Upper lobe of left lung (tissue), 6 donors: ENCODE results near the gene RPP14. TPM values are rescaled to one million over a fixed set of nuclear protein-coding genes. Genes with fewer than 3 reads are reported as not detected.

Source experiments
- ATAC-seq, 2 donors: fragments of 200-7000 bp; cut with Tn5 transposase; one replicate each; pipeline ENCODE4 v1.9.1; 2022; ENCODE audit warnings: mild to moderate bottlenecking in 2 of 2, moderate library complexity in 2 of 2; ENCODE audit not compliant: low FRiP score in 2 of 2
- DNase-seq, 2 donors: peaks; one replicate each; pipeline ENCODE4 v3.0.0-alpha.2; 2019 to 2020
- H3K27ac ChIP-seq, 4 donors: fragments of 200-600 bp; sonication (generic); one replicate each; pipeline ENCODE4 v1.5.1; 2016 to 2019
- H3K27me3 ChIP-seq, 4 donors: fragments of 200-600 bp; sonication (generic); one replicate each; pipeline ENCODE4 v1.5.1; 2017 to 2019
- H3K36me3 ChIP-seq, 4 donors: fragments of 200-600 bp; sonication (generic); one replicate each; pipeline ENCODE4 v1.5.1; 2016 to 2019
- H3K4me1 ChIP-seq, 4 donors: fragments of 200-600 bp; sonication (generic); one replicate each; pipeline ENCODE4 v1.5.1; 2018 to 2019
- H3K4me3 ChIP-seq, 4 donors: fragments of 200-600 bp; sonication (generic); one replicate each; pipeline ENCODE4 v1.5.1; 2017 to 2019; ENCODE audit warnings: mild to moderate bottlenecking in 2 of 4, moderate library complexity in 1 of 4
- H3K9me3 ChIP-seq, 4 donors: fragments of 200-600 bp; sonication (generic); one replicate each; pipeline ENCODE4 v1.5.1; 2018 to 2019
- CTCF ChIP-seq, 6 experiments: fragments of 450-650 bp in 4 of 6; fragments of 200-600 bp in 2 of 6; sonication (generic) in 2 of 6; IDR thresholded peaks; one replicate each; pipeline ENCODE4 v1.5.1; 2016 to 2019; ENCODE audit warnings: antibody characterized with exemption in 6 of 6
- EP300 ChIP-seq, 4 donors: sonication (generic); formaldehyde crosslinking; IDR thresholded peaks; one replicate each; pipeline ENCODE4 v1.5.1; 2017; ENCODE audit warnings: antibody characterized with exemption in 4 of 4, control low read depth in 2 of 4
- POLR2A ChIP-seq, 4 donors: fragments of 450-650 bp; IDR thresholded peaks; one replicate each; pipeline ENCODE4 v1.5.1; 2016 to 2017; ENCODE audit warnings: antibody characterized with exemption in 4 of 4, mild to moderate bottlenecking in 2 of 4
- POLR2AphosphoS5 ChIP-seq, 2 donors: sonication (generic); formaldehyde crosslinking; IDR thresholded peaks; one replicate each; pipeline ENCODE4 v1.5.1; 2017; ENCODE audit warnings: antibody characterized with exemption in 2 of 2
- WGBS, 2 donors: methylation state at CpG; one replicate each; pipeline ENCODE4 v1.1.5; 2017 to 2018; 5-methylcytosine and 5-hydroxymethylcytosine counted together
- total RNA-seq, 6 donors: library from RNA; depleted of rRNA in 4 of 6; stranded (reverse); fragments of >200 nt in 4 of 6; gene quantifications; one replicate each; pipeline versions ENCODE4 v1.1.0 to v1.2.1, GENCODE V29; 2016 to 2021
- donor health status: DM: no; HTN: no; CAD: no; lungs with moderate emphysema.
- donor health status: DM: no; HTN: yes; CAD: no; lungs with severe emphysema.

RPP14 gene
- total RNA-seq, 6 donors from 2014 or later, result 6.3 to 11.0 (median 9.4) TPM

GRCh38 chr3:58333206-58334012 lies 27.4 kb downstream of the RPP14 start:
- DNase-seq (peak; percentile 45 to 80), ATAC-seq (peak in 1 of 2 donors; percentile 3)
- 0% methylated on average over 8 to 30 of the region's 37 CpGs for WGBS, 2 donors
- no peaks in the 10 kb centered on the region for H3K27me3 ChIP-seq
- H3K27ac ChIP-seq, result peak overlapping the region; percentile 57 to 89 (median 80)
- no peaks in the 10 kb centered on the region for H3K36me3 ChIP-seq
- peak overlapping the region; percentile 53 to 97 (median 94) for H3K4me3 ChIP-seq
- no peaks in the 10 kb centered on the region for H3K9me3 ChIP-seq
- no peak for TF ChIP-seq POLR2AphosphoS5 (IDR thresholded peaks at IDR 0.05)
- TF ChIP-seq POLR2A (IDR thresholded peaks at IDR 0.05), result no peak
- no peak for TF ChIP-seq CTCF (IDR thresholded peaks at IDR 0.05)
- TF ChIP-seq EP300 (IDR thresholded peaks at IDR 0.05), result no peak
- H3K4me1 ChIP-seq, result peaks cover 26 to 39% (median 28%) of the 10 kb centered on the region in 4 donors

GRCh38 chr3:58334013-58334321 lies 27.9 kb downstream of the RPP14 start:
- ATAC-seq, result no peak
- WGBS, 2 donors, result 23 to 24% methylated on average over 4 of the region's 4 CpGs
- no peaks in the 10 kb centered on the region for H3K36me3 ChIP-seq
- TF ChIP-seq POLR2AphosphoS5 (IDR thresholded peaks at IDR 0.05) (no peak), EP300 (IDR thresholded peaks at IDR 0.05) (no peak), POLR2A (IDR thresholded peaks at IDR 0.05) (no peak), CTCF (IDR thresholded peaks at IDR 0.05) (no peak)
- H3K27me3 ChIP-seq, result no peaks in the 10 kb centered on the region
- DNase-seq, result no peak
- H3K27ac ChIP-seq, result peak overlapping the region; percentile 52 to 89 (median 80)
- H3K4me1 ChIP-seq, result peaks cover 26 to 39% (median 28%) of the 10 kb centered on the region in 4 donors
- H3K9me3 ChIP-seq, result no peaks in the 10 kb centered on the region
- peak overlapping the region; percentile 53 to 97 (median 94) for H3K4me3 ChIP-seq

- no peak for TF ChIP-seq CTCF (IDR thresholded peaks at IDR 0.05)
- TF ChIP-seq POLR2A (IDR thresholded peaks at IDR 0.05), result no peak
- no peak for TF ChIP-seq POLR2AphosphoS5 (IDR thresholded peaks at IDR 0.05)
- no peak for TF ChIP-seq EP300 (IDR thresholded peaks at IDR 0.05)
- H3K4me3 ChIP-seq, result peak overlapping the region in 2 of 4 donors; percentile 92 to 96
- no peaks in the 10 kb centered on the region for H3K9me3 ChIP-seq
- peaks cover 26 to 39% (median 28%) of the 10 kb centered on the region in 4 donors for H3K4me1 ChIP-seq
- 82 to 83% methylated on average over 1 of the region's 1 CpG for WGBS, 2 donors
- H3K36me3 ChIP-seq, result no peaks in the 10 kb centered on the region
- no peaks in the 10 kb centered on the region for H3K27me3 ChIP-seq
- peak overlapping the region; percentile 52 to 89 (median 80) for H3K27ac ChIP-seq
- DNase-seq, result no peak
- ATAC-seq, result no peak
Observed at GRCh38 chr3:58334506-58334884, 28.4 kb downstream of the RPP14 start.

GRCh38 chr3:58335652-58335947 lies 29.6 kb downstream of the RPP14 start:
- H3K36me3 ChIP-seq, result peaks cover 0 to 6% (median 3%) of the 10 kb centered on the region in 4 donors
- ATAC-seq, result peak in 1 of 2 donors; percentile 11
- H3K4me3 ChIP-seq, result peak overlapping the region in 2 of 4 donors; percentile 5 to 6
- peaks cover 26 to 39% (median 28%) of the 10 kb centered on the region in 4 donors for H3K4me1 ChIP-seq
- H3K27me3 ChIP-seq, result no peaks in the 10 kb centered on the region
- no peaks in the 10 kb centered on the region for H3K9me3 ChIP-seq
- DNase-seq, result no peak
- H3K27ac ChIP-seq, result peak overlapping the region; percentile 72 to 89 (median 78)
- TF ChIP-seq POLR2A (IDR thresholded peaks at IDR 0.05), result no peak
- no peak for TF ChIP-seq CTCF (IDR thresholded peaks at IDR 0.05)
- no peak for TF ChIP-seq POLR2AphosphoS5 (IDR thresholded peaks at IDR 0.05)
- TF ChIP-seq EP300 (IDR thresholded peaks at IDR 0.05), result no peak
- 36 to 39% methylated on average over 1 of the region's 1 CpG for WGBS, 2 donors
